B cell (primary cell): ENCODE measurements around the gene ULBP2.
"Not testable (repeated sequence)": the region's sequence is repeated elsewhere in the genome, so short reads cannot be mapped to it uniquely, and the experiment has no call there.

ENCODE experiments used
- EZH2 ChIP-seq: IDR thresholded peaks from 2 replicates; pipeline ENCODE4 v1.6.1; 2012; ENCODE audit warnings: borderline replicate concordance, low read depth, mild to moderate bottlenecking, moderate library complexity, low read length; ENCODE audit not compliant: insufficient read depth, poor library complexity, severe bottlenecking
- TF ChIP-seq, protein P1 (sequence below): fragments of 200-600 bp; IDR thresholded peaks from one replicate; pipeline ENCODE4 v1.8.0; 2022; ENCODE audit warnings: antibody characterized with exemption, mild to moderate bottlenecking

DNA sequence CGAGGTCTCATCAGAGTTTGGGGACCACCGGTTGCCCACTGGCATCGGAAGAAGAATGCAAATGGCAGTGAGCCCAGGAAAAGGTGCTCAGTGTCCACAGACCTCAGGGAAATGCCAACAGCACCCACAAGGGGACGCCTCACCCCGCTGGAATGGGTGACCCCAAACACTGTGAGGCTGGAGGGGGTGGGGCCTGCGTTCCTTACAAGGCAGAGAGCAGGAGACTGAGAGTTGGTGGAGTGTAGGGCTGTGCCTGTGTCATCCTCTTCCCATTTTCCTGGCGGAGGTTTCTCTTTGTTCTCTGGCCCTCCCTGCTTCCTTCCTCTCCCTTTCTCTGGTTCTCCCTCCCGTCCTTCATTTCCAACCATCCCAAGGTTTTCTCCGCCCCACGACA lies 12.1 kb downstream of the ULBP2 start:
- TF ChIP-seq, protein P1, sequence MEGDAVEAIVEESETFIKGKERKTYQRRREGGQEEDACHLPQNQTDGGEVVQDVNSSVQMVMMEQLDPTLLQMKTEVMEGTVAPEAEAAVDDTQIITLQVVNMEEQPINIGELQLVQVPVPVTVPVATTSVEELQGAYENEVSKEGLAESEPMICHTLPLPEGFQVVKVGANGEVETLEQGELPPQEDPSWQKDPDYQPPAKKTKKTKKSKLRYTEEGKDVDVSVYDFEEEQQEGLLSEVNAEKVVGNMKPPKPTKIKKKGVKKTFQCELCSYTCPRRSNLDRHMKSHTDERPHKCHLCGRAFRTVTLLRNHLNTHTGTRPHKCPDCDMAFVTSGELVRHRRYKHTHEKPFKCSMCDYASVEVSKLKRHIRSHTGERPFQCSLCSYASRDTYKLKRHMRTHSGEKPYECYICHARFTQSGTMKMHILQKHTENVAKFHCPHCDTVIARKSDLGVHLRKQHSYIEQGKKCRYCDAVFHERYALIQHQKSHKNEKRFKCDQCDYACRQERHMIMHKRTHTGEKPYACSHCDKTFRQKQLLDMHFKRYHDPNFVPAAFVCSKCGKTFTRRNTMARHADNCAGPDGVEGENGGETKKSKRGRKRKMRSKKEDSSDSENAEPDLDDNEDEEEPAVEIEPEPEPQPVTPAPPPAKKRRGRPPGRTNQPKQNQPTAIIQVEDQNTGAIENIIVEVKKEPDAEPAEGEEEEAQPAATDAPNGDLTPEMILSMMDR, result not testable (repeated sequence)
- not testable (repeated sequence) for TF ChIP-seq EZH2
